HCT116 (cell line): ENCODE results near the gene HPD. TPM values are rescaled to one million over a fixed set of nuclear protein-coding genes. Genes with fewer than 3 reads are reported as not detected.
A peak's percentile ranks its signal among the peaks of the same experiment; 100 is the strongest.

Experiments
- ATAC-seq: fragments of 200-7000 bp; cut with Tn5 transposase; 2 replicates; pipeline ENCODE4 v1.9.1; 2020; ENCODE audit warnings: mild to moderate bottlenecking, moderate library complexity
- BruUV-seq: library from RNA; stranded (reverse); fragments of 400-500 nt; replicated peaks from 2 replicates; lab custom pipeline; 2021; lab: Mats Ljungman, UMichigan
- CTCF ChIA-PET: fragments of 300-600 bp; sonication (Branson Sonifier 250); formaldehyde crosslinking; loops from one replicate; lab custom pipeline; 2021; ENCODE audit warnings: antibody characterized with exemption; lab: Charles Lee
- POLR2A ChIA-PET: fragments of 300-600, 350-600 bp; sonication (Branson Sonifier 250); formaldehyde crosslinking; loops from one replicate; lab custom pipeline; 2021; ENCODE audit warnings: antibody characterized with exemption; lab: Charles Lee
- RAD21 ChIA-PET, 2 experiments: fragments of 300-600 bp; sonication (Branson Sonifier 250); formaldehyde crosslinking; loops; one replicate each; lab custom pipeline; 2023; ENCODE audit warnings: low total read pairs in 2 of 2; ENCODE audit not compliant: uncharacterized antibody in 2 of 2, unreplicated experiment in 2 of 2, low non-redundant PET in 1 of 2; lab: Charles Lee
- DNase-seq: peaks from one replicate; pipeline ENCODE4 v3.0.0-alpha.2; 2010; ENCODE audit warnings: low read depth, low spot score
- H2AFZ ChIP-seq: fragments of 200-600 bp; shearing (Covaris generic), sonication (generic); 2 replicates; pipeline ENCODE4 v1.6.1; 2017; ENCODE audit warnings: low read depth, mixed run types, mixed read lengths, antibody characterized with exemption, low read length; ENCODE audit not compliant: poor library complexity, severe bottlenecking
- H3K27ac ChIP-seq: 2 replicates; pipeline ENCODE4 v1.5.1; 2012; ENCODE audit warnings: low read depth, low read length
- H3K27me3 ChIP-seq: fragments of 200-600 bp; sonication (generic); 2 replicates; pipeline ENCODE4 v1.6.1; 2016; ENCODE audit warnings: mixed run types, low read length, mixed read lengths; ENCODE audit not compliant: insufficient read depth
- H3K36me3 ChIP-seq, 2 experiments: fragments of 200-500 bp in 1 of 2; fragments of 200-600 bp in 1 of 2; sonication (Bioruptor generic) in 1 of 2; sonication (generic) in 1 of 2; 2 replicates each; pipeline versions ENCODE4 v1.5.1 to v1.6.1; 2014 to 2016; ENCODE audit warnings: low read length in 2 of 2, inconsistent platforms in 1 of 2, mixed read lengths in 1 of 2, mixed run types in 1 of 2; ENCODE audit not compliant: insufficient read depth in 2 of 2, control insufficient read depth in 1 of 2
- H3K4me1 ChIP-seq, 2 experiments: fragments of 200-600 bp in 1 of 2; sonication (generic) in 1 of 2; 2 replicates each; pipeline versions ENCODE4 v1.5.1 to v1.6.1; 2012 to 2017; ENCODE audit warnings: low read length in 2 of 2, inconsistent platforms in 1 of 2, mild to moderate bottlenecking in 1 of 2, mixed read lengths in 1 of 2, mixed run types in 1 of 2, moderate library complexity in 1 of 2; ENCODE audit not compliant: insufficient read depth in 2 of 2, control insufficient read depth in 1 of 2
- H3K4me2 ChIP-seq: fragments of 200-600 bp; sonication (generic); 2 replicates; pipeline ENCODE4 v1.6.1; 2017; ENCODE audit warnings: mixed run types, low read length, mixed read lengths
- H3K4me3 ChIP-seq, 2 experiments: fragments of 200-600 bp in 1 of 2; sonication (generic) in 1 of 2; replicated peaks in 1 of 2; 2 replicates each; pipeline ENCODE4 v1.5.1; 2011 to 2016; ENCODE audit warnings: low read length in 2 of 2, control low read depth in 1 of 2, low read depth in 1 of 2, mild to moderate bottlenecking in 1 of 2, mixed read lengths in 1 of 2, mixed run types in 1 of 2
- H3K79me2 ChIP-seq: fragments of 200-600 bp; sonication (generic); 2 replicates; pipeline ENCODE4 v1.6.1; 2017; ENCODE audit warnings: mild to moderate bottlenecking, mixed run types, low read length, moderate library complexity, mixed read lengths; ENCODE audit not compliant: insufficient read depth
- H3K9ac ChIP-seq: fragments of 200-600 bp; sonication (generic); 2 replicates; pipeline ENCODE4 v1.6.1; 2016; ENCODE audit warnings: low read length, mixed read lengths
- H3K9me2 ChIP-seq: fragments of 200-600 bp; sonication (generic), shearing (Covaris generic); 2 replicates; pipeline ENCODE4 v1.6.1; 2017; ENCODE audit warnings: mixed run types, mild to moderate bottlenecking, moderate library complexity; ENCODE audit not compliant: insufficient read depth
- H3K9me3 ChIP-seq, 2 experiments: fragments of 200-500 bp in 1 of 2; fragments of 200-600 bp in 1 of 2; sonication (Bioruptor generic) in 1 of 2; sonication (generic) in 1 of 2; 2 replicates each; pipeline ENCODE4 v1.6.1; 2014 to 2017; ENCODE audit warnings: low read length in 2 of 2, mixed read lengths in 2 of 2, inconsistent platforms in 1 of 2, low read depth in 1 of 2, mild to moderate bottlenecking in 1 of 2, mixed run types in 1 of 2, moderate library complexity in 1 of 2; ENCODE audit not compliant: control insufficient read depth in 1 of 2, insufficient read depth in 1 of 2
- H4K20me1 ChIP-seq: fragments of 200-600 bp; sonication (generic), shearing (Covaris generic); 2 replicates; pipeline ENCODE4 v1.6.1; 2017; ENCODE audit warnings: mixed run types, mild to moderate bottlenecking, moderate library complexity; ENCODE audit not compliant: insufficient read depth
- CBX3 ChIP-seq: IDR thresholded peaks from 2 replicates; pipeline ENCODE4 v1.6.1; 2012; ENCODE audit warnings: low read depth
- CTCF ChIP-seq, 3 experiments: fragments of 200-600 bp in 1 of 3; sonication (generic) in 1 of 3; IDR thresholded peaks in 2 of 3; conservative IDR thresholded peaks in 1 of 3; 2 replicates each; pipeline ENCODE4 v1.5.1; 2012 to 2017; ENCODE audit warnings: low read depth in 2 of 3, low read length in 2 of 3, antibody characterized with exemption in 1 of 3, borderline replicate concordance in 1 of 3, control low read depth in 1 of 3, mild to moderate bottlenecking in 1 of 3, mixed read lengths in 1 of 3, mixed run types in 1 of 3, moderate library complexity in 1 of 3; ENCODE audit not compliant: insufficient read depth in 1 of 3
- EZH2 ChIP-seq: fragments of 200-600 bp; sonication (generic); IDR thresholded peaks from 2 replicates; pipeline ENCODE4 v1.6.1; 2017; ENCODE audit warnings: antibody characterized with exemption, mixed run types
- EZH2phosphoT487 ChIP-seq: fragments of 200-600 bp; IDR thresholded peaks from 2 replicates; pipeline ENCODE4 v1.6.1; 2018; ENCODE audit warnings: antibody characterized with exemption, borderline replicate concordance
- JUND ChIP-seq: IDR thresholded peaks from 2 replicates; pipeline ENCODE4 v1.6.1; 2012
- POLR2A ChIP-seq: IDR thresholded peaks from 2 replicates; pipeline ENCODE4 v1.7.0; 2011; ENCODE audit warnings: borderline replicate concordance; ENCODE audit not compliant: insufficient read depth, insufficient read length; ENCODE audit errors: extremely low read depth
- POLR2AphosphoS5 ChIP-seq: IDR thresholded peaks from 2 replicates; pipeline ENCODE4 v1.6.1; 2011; ENCODE audit warnings: mild to moderate bottlenecking, low read depth, low read length, moderate library complexity
- SIN3A ChIP-seq: IDR thresholded peaks from 2 replicates; pipeline ENCODE4 v1.6.1; 2012; ENCODE audit warnings: low read depth
- SRF ChIP-seq: IDR thresholded peaks from 2 replicates; pipeline ENCODE4 v1.6.1; 2012; ENCODE audit warnings: low read depth
- TCF7L2 ChIP-seq: IDR thresholded peaks from 2 replicates; pipeline ENCODE4 v1.7.0; 2011; ENCODE audit warnings: borderline replicate concordance, inconsistent platforms; ENCODE audit not compliant: insufficient read depth, insufficient read length; ENCODE audit errors: extremely low read depth
- ZBTB33 ChIP-seq: IDR thresholded peaks from 2 replicates; pipeline ENCODE4 v1.6.1; 2011; ENCODE audit warnings: mild to moderate bottlenecking, low read length, moderate library complexity; ENCODE audit not compliant: insufficient replicate concordance; ENCODE audit errors: extremely low read depth
- ZNF274 ChIP-seq: fragments of 200-500 bp; sonication (Bioruptor generic); IDR thresholded peaks from 2 replicates; pipeline ENCODE4 v1.6.1; 2014; ENCODE audit warnings: mild to moderate bottlenecking, low read depth, low read length, inconsistent platforms
- intact Hi-C: fragments of 100-400 bp; cut with micrococcal nuclease; formaldehyde crosslinking; loops from 2 replicates; pipeline ENCODE4 v1.10.0; 2022
- total RNA-seq: library from RNA; stranded (reverse); gene quantifications from one replicate; pipeline ENCODE4 v1.2.1, GENCODE V29; 2021; ENCODE audit not compliant: unreplicated experiment

Gene HPD
- total RNA-seq, 1 experiment from 2014 or later = 1.1 TPM

- ChIA-PET CTCF (interaction anchor here (5.2 to 6.9 kb wide), 2 partner anchors 13 to 89 kb away, joined by 96 to 149 read pairs; partner anchors contain the start of gene PSMD9), POLR2A (interaction anchor here (0.8 to 2.6 kb wide), 2 partner anchors 13 to 90 kb away, joined by 3 to 9 read pairs; no protein-coding TSS in a partner anchor)
Observed at GRCh38 chr12:121798787-121799155, 59.9 kb downstream of the HPD start.

More at GRCh38 chr12:121798787-121799155, 59.9 kb downstream of the HPD start:
- TF ChIP-seq JUND (no peak), CTCF (IDR thresholded peaks at IDR 0.05 in 2 of 3, conservative IDR thresholded peaks at IDR 0.05 in 1 of 3; ENCODE audit: borderline replicate concordance in 1 of 3, insufficient read depth in 1 of 3, low read depth in 2 of 3, low read length in 2 of 3) (no peak), SRF (no peak), TCF7L2 (no peak), EZH2 (no peak), EZH2phosphoT487 (no peak), ZBTB33 (no peak), POLR2AphosphoS5 (no peak), SIN3A (no peak), CBX3 (no peak), POLR2A (no peak), ZNF274 (no peak)
- Histone ChIP-seq H3K4me2 (peak overlapping the region; percentile 99), H3K4me3 (peak overlapping the region; percentile 66 to 71), H3K36me3 (no peaks in the 10 kb centered on the region), H3K9me2 (no peaks in the 10 kb centered on the region), H3K9ac (peak overlapping the region; percentile 78), H4K20me1 (no peaks in the 10 kb centered on the region), H3K79me2 (peaks cover 33% of the 10 kb centered on the region), H3K27ac (peak overlapping the region; percentile 100), H3K27me3 (no peaks in the 10 kb centered on the region), H3K4me1 (peaks cover 52 to 88% of the 10 kb centered on the region in 2 experiments), H3K9me3 (no peaks in the 10 kb centered on the region), H2AFZ (no peak overlapping the region)
- ATAC-seq (no peak), DNase-seq (no peak)
- RAD21 ChIA-PET = interaction anchor here in 1 of 2 experiments (1.3 kb wide), 1 partner anchor 90 kb away, joined by 3 read pairs; the partner anchor contains the start of gene PSMD9
- intact Hi-C loops = no loop called here
- BruUV-seq = no TSS peak
